Astrocyte of the hippocampus (primary cell): ENCODE results near the gene IFIT5.
"Not testable (repeated sequence)": the region's sequence is repeated elsewhere in the genome, so short reads cannot be mapped to it uniquely, and the experiment has no call there.

Source experiments
- DNase-seq: peaks from one replicate; pipeline ENCODE4 v3.0.0; 2011; ENCODE audit warnings: low read depth, low spot score

Gene IFIT5

DNA sequence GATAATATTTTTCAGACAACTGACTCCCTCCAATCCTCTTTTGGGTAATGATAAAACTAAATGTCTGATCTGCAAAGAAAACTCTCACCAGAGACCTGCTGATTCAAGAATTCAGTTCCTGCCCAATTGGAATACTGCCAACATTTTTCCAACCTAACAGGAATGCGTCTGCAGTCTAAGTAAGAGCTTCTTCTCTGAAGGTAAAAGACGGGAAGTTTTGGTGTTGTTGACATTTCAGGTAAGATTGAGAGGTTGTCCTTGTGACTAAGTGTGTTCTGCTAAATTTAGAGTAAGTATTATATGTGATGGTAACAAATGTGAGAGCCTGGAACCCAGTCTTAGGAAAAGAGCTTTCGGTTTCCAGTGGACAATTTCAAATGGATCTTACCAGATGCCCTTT, 17.6 kb downstream of the IFIT5 start:
- DNase-seq, result peak; percentile 86

DNA sequence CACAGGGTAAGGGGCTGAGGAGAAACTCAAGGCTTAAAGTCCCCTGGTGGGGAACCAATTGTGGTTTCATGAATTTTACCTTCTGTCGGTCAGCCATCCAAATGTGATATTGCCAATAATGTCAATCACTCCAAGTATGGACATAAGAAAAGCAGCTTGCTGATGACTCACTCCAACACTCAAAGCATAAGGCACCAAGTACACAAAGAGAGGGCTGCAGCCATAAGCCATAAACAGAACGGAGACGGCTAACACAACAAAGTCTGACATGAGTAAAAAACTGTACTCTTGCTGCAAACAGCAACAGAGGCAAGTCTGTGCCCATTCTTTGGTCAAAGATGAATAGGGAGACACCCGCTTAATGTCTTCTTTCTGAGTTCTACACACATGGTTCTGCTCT, 24.2 kb downstream of the IFIT5 start:
- peak; percentile 40 for DNase-seq

DNA sequence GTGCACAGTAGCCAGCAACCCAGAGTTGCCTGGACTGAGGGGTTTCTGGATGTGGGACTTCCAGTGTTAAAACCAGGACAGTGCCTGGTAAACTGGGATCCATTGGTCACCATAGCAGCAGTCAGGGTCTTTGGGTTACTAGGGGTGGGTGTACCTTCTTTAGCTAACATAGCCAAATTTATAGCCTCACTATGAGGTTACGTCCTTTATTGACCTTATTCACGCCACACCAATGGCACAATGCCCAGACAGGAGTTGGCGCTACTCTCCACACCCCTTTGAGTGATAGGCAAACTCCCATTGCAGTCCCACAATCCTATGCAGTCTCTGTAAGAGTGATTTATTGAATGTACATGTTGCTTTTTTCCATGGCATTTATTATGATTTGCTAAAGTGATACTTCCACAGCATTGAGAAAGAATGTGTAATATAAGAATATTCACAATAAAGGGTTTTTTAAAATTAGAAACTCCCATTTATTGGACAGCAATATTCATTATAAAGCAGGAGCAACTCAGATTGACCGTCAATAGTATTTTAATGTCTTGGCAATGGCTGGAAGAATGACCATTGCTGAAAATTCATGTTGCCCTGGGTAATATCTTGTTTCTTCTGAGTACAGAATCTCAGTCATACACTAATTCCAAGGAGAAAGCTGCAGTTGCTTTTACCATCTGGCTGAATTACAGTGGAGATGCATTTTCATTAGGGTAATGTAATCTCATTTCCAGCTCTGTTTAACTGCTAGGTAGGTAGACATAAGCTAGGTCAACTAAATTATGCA, 26.1 kb downstream of the IFIT5 start:
- DNase-seq, result no peak

DNA sequence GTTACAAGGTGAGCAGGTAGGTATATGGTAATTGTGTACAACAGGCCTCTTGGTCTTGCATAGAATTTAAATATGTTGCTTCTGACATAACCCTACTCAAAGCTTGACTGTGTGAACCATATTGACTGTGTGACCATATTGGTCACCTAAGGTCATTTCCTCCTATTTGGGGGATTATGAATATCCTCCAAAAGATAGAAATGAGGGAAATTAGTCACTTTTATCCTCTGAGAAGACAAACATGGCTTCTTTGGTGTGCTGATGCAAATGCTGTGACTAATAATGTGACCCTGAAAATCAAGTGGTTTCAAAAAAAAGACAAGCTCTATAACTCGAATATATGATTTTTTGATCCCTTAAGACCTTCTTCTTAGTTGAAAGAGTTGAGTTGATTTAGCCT, 27.9 kb downstream of the IFIT5 start:
- DNase-seq, result no peak

DNA sequence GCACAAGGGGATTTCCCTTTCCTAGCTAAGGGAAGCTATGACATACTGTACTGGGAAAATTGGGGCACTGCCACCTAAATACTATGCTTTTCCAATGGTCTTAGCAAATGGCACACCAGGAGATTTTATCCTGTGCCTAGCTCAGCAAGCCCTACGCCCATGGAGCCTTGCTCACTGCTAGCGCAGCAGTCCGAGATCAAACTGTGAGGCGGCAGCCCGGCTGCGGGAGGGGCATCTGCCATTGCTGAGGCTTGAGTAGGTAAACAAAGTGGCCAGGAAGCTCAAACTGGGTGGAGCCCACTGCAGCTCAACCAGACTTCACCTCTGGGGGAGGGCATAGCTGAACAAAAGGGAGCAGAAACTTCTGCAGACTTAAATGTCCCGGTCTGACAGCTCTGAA, 30.5 kb downstream of the IFIT5 start:
- DNase-seq, result not testable (repeated sequence)

DNA sequence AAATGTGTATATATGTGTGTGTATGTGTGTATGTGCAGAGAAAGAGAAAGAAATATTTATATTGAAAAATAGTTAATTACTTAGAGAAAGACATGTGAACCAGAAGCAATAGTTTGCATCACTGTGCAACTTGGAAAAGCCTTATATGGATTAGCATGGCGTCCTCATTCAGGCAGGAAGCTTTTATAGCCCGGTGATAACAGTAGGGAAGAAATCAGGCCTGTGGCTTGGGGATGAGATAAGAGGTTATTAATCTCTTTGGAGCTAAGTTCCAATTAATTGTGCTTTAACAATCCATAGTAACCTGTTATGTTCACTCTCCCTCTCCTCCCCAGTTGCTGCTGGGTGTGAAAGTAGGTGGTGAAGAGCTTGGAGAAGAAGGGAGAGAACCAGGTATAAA, 36.5 kb downstream of the IFIT5 start:
- no peak for DNase-seq

DNA sequence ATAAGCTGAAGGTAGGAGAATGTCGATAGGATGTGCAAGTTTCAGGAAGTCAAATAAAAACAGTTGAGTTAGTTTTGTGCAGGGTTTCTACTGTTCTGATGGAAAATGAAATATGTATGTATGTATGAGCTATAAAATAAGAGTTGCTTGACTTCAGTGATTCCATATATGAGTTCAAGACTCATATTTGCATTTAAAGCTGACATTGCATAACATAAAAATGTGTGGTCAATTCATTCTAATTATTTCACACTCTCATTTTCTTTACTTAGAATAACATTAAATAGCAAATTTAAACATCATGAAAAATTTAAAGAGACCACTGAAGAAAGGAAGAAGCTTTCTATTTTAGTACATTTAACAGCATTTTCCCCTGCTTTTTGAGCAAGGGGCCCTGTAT, 37.8 kb downstream of the IFIT5 start:
- no peak for DNase-seq

DNA sequence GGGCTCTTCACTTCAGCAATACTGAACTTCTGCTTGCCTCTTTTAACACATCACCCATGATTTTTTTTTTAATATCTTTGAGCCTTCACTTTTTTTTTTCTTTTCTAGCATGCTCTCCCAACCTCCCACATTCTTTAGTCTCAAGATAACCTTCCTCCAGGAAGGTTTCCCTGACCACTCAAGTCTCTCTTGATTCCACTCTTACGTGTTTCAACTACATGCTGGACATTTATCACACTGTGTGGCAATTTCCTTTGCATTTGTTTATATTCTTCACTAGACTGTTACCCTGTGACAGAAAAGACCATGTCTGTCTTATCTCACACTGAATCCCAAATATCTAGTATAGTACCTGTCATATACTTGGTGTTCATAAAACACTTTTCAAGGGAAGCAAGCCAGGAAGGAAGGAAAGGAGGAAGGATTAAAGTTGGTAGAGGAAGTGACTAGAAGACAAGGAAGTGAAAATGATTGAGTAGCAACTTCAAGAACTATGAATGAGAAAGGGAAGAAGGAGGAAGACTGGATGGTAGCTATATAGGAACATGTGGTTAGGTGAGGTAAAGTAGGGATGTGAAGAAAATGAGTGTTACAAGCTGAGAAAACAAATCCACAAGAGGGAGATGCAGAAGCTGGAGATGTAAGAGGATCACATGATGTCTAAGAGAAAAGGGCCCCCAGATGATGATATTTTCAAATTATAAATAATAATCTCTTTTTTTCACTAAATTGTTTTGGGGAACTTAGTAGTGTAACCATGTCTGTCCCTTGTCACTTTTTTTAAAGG, 40.4 kb downstream of the IFIT5 start:
- DNase-seq, result no peak

DNA sequence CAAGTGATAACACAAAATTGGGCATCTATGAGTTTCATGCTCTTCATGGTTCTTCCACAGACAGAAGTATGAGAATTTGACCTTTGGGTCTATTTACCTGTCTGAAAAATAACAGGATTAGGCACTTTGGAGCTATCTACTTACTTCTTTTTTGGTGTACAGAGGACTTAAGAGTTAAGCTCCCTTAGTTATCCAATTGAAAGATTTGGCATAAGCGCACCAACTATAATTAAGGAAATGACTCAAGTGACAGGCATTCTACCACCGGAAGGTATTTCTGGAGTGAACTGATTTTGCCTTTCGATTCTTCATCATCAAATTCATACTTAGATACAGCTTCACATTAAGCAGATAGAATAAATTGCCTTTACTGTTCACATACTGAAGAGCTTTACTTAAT, 43.9 kb downstream of the IFIT5 start:
- peak; percentile 72 for DNase-seq

DNA sequence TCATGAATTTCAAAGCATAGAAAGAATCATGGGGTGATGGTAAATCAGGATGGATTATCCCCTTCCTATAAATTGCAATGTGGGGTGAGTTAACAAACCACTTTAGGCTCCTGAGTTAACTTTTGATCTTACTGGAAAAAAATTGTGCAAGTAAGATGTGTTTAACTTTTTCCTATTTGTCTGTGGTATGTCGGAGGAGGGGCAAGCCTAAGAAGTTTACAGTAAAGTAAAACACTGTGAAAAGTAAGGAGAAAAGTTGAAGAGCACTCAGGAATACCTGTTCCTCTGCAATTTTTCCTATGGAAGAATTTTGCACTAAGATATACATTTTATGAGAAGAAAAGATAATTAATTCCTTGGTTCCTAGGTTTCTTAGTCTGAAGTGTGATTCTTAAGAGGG, 44.4 kb downstream of the IFIT5 start:
- peak; percentile 28 for DNase-seq

DNA sequence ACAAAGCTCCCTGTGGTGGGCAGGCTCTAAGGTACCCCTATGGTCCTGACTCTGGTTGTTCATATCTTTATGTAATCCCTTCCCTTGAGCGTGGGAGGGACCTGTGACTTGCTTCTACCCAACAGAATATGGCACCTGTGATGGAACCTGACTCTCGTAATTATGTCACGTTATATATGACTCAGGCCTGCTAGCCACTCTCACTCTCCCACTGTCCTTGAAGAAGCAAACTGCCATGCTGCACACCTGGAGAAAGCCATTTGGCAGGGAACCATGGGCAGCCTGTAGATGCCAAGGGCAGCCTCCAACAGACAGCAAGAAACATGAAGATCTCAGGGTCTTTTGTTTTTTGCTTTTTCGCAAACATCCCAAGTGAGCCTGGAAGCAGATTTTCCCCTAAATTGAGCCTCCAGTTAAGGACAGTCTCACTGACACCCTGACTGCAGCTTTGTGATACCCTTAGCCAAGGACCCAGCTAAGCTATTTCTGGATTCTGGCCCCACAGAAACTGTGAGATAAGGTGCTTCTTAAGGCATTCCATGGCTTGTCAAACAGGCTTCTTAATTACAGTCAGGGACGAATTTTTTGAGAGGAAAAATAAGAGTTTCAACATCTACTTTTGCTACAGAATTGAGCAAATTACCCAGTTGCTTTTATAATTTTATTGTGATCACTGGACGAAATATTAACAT, 49.6 kb downstream of the IFIT5 start:
- DNase-seq, result no peak

DNA sequence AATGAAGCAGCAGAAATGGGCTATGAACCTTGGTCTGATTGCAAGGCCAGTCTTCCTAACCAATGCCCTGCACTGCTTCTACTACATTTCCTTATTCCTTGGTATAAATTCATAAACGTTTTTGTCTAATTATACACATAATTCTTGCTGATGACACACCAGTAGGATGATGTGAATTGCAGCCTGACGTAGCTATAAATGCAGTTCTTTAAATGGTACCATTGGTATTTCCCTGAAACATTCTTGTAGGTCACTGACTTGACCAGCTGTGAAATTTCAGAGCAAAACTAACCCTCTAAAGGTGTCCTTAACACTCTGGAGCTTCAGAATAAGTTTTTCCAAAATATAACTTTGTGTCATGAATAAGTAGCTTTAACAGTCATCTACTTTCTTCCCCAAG, 50.8 kb downstream of the IFIT5 start:
- DNase-seq, result no peak

DNA sequence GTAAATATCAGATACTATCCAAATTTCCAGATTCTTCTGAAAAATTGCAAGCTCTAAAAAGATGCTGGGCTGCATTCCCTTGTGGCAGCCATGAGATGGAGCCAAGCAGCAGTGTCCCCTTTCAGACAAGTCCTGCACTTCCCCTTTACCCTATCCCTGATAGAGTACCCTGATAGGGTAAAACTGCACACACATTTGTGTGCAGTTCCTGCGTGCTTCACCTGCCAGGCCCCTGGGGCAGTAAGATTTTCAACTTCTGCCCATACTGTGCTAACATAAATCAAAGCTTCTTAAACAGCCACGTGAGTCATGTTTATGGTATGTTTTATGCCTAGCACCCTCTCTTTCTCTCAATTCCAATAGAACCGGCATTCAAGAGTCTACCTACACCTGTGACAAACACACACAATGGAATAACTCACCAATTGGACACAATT, 52.2 kb downstream of the IFIT5 start:
- DNase-seq, result peak; percentile 61

DNA sequence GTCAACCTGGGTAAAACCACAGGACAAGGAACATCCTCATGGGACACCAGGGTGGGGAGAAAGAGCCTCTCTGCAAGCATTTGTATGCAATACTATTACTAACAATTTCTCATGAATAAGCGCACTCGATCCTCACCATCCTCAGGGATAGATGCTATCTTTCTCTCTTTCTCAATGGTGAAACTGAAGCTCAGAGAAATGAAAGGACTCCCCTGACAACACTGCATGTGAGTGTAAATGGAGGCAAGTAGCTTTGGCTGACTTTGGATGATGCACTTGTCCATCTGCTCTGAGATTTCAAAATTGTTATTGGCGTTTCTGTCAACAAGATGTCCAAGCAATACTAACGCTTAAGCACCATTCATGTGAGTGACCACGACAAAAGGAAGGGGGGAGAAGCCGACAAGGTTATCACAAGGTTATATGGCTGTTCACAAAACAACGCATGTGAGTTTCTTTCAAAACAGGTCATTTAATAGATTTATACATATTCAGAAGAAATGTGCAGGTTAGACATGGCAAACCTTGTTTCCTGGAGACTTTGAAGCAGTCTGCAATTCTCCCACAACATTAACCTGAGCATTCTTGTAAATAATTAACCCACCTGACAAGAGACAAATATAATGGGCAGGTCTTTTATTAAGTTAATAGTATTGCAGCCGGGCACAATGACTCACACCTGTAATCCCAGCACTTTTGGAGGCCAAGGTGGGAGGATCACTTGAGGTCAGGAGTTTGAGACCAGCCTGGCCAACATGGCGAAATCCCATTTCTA, 54.0 kb downstream of the IFIT5 start:
- no peak for DNase-seq

DNA sequence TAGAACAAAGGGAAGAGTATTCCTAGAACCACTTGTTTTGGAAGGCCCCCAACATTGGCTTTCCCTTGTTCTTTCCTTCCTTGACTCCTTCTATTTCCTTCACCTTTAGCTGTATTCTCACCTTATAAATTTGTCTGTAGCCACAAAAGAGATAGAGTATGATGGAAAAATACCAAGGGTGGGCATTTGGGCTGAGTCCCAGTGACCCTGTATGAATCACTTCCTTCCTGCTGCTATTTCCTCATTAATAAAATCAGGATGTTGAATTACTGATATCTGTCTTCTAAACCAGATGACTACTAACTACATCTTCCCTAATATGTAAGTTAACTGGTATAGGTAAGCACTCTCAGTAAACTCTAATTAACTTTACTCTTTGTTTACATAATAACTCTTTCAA, 55.1 kb downstream of the IFIT5 start:
- DNase-seq, result no peak
